ENCODE data around the gene TNNI3. TPM values are rescaled to one million over a fixed set of nuclear protein-coding genes. Genes with fewer than 3 reads are reported as not detected.

TNNI3 gene
- total and polyA plus RNA-seq, 9 of the 15 experiments (the other 6 are each of a cell fraction or from before 2014, with no cell fraction given) = 4.7 to 158 (median 42.0) TPM

- no peak for TF ChIP-seq ZNF407 (IDR thresholded peaks at IDR 0.05; ENCODE audit: low read depth)
- TF ChIP-seq HMBOX1 (IDR thresholded peaks at IDR 0.05) = no peak
- no peak for TF ChIP-seq MGA (IDR thresholded peaks at IDR 0.05)
- no peak for TF ChIP-seq TCFL5 (CRISPR knock-in tag; conservative IDR thresholded peaks at IDR 0.05)
- TF ChIP-seq SMAD4 (CRISPR knock-in tag; conservative IDR thresholded peaks at IDR 0.05) = no peak
Observed at GRCh38 chr19:55118401-55118991, 39.0 kb downstream of the TNNI3 start (continued).
